AG09309 (cell line): ENCODE measurements around the gene BHLHA15.

Experiments used
- DNase-seq: peaks from one replicate; pipeline ENCODE4 v3.0.0-alpha.2; 2010; ENCODE audit warnings: low read depth
- H3K4me3 ChIP-seq: 2 replicates; pipeline ENCODE4 v1.5.1; 2011; ENCODE audit warnings: mild to moderate bottlenecking, low read depth, low read length, moderate library complexity; ENCODE audit not compliant: control insufficient read depth
- CTCF ChIP-seq: IDR thresholded peaks from 2 replicates; pipeline ENCODE4 v1.5.1; 2011; ENCODE audit warnings: mild to moderate bottlenecking, low read depth, low read length, inconsistent platforms; ENCODE audit not compliant: insufficient read depth, control insufficient read depth; ENCODE audit errors: missing control alignments

The BHLHA15 gene

GRCh38 chr7:98222533-98223195 is 11.4 kb downstream of the BHLHA15 start:
- no peak for DNase-seq
- no peak for TF ChIP-seq CTCF
- no peak overlapping the region for H3K4me3 ChIP-seq

GRCh38 chr7:98223351-98223897 is 12.2 kb downstream of the BHLHA15 start:
- DNase-seq, result no peak
- no peak for TF ChIP-seq CTCF

GRCh38 chr7:98223898-98224700 is 12.9 kb downstream of the BHLHA15 start:
- no peak for TF ChIP-seq CTCF
- no peak for DNase-seq

More at GRCh38 chr7:98223351-98223897, 12.2 kb downstream of the BHLHA15 start:
- no peak overlapping the region for H3K4me3 ChIP-seq

GRCh38 chr7:98224701-98225181 is 13.5 kb downstream of the BHLHA15 start:
- no peak for TF ChIP-seq CTCF
- H3K4me3 ChIP-seq, result no peak overlapping the region
- DNase-seq, result no peak

More at GRCh38 chr7:98223898-98224700, 12.9 kb downstream of the BHLHA15 start:
- H3K4me3 ChIP-seq, result no peak overlapping the region

- H3K4me3 ChIP-seq, result no peak overlapping the region
- no peak for TF ChIP-seq CTCF
- DNase-seq, result no peak
These were observed 14.8 kb downstream of the BHLHA15 start for GRCh38 chr7:98225913-98226614.

GRCh38 chr7:98227939-98228338 is 16.7 kb downstream of the BHLHA15 start:
- no peak for TF ChIP-seq CTCF
- no peak for DNase-seq
- no peak overlapping the region for H3K4me3 ChIP-seq
